ENCODE measurements around the gene FSIP2. TPM values are rescaled to one million over a fixed set of nuclear protein-coding genes. Genes with fewer than 3 reads are reported as not detected.

Gene FSIP2
- total and polyA plus RNA-seq, 2 donors from 2014 or later, result 0.22 to 1.2 TPM

- no peak overlapping the region for H3K27ac ChIP-seq (ENCODE audit: low read depth in 2 of 2, low read length in 2 of 2)
- intact Hi-C loops (cut with DNase I), result no loop called here
- H3K27me3 ChIP-seq (ENCODE audit: control insufficient read depth, insufficient read depth, low read length), result no peaks in the 10 kb centered on the region
- no peak for DNase-seq
- H3K9me3 ChIP-seq (ENCODE audit: control insufficient read depth in 2 of 3, insufficient read depth in 1 of 3, low read length in 3 of 3), result no peaks in the 10 kb centered on the region
- H3K4me3 ChIP-seq (ENCODE audit: low read length in 3 of 3), result no peak overlapping the region
- no peak overlapping the region for H3K9ac ChIP-seq (ENCODE audit: low read length in 3 of 3)
- no peaks in the 10 kb centered on the region for H3K36me3 ChIP-seq (ENCODE audit: control insufficient read depth in 2 of 3, insufficient read depth in 3 of 3, low read length in 3 of 3)
- FAIRE-seq, result no peak
- H3K4me1 ChIP-seq (ENCODE audit: control insufficient read depth in 2 of 3, insufficient read depth in 2 of 3, low read depth in 1 of 3, low read length in 3 of 3), result no peaks in the 10 kb centered on the region
- no peak for TF ChIP-seq CTCF (IDR thresholded peaks at IDR 0.05; ENCODE audit: borderline replicate concordance, extremely low read depth, insufficient read depth)
Measured at GRCh38 chr2:185785851-185786473, 47.4 kb downstream of the FSIP2 start.

- FAIRE-seq (no peak), DNase-seq (no peak)
- no peaks in the 10 kb centered on the region for H3K27me3 ChIP-seq (ENCODE audit: control insufficient read depth, insufficient read depth, low read length)
- no peak overlapping the region for H3K4me3 ChIP-seq (ENCODE audit: low read length in 3 of 3)
- intact Hi-C loops (cut with DNase I), result no loop called here
- H3K36me3 ChIP-seq (ENCODE audit: control insufficient read depth in 2 of 3, insufficient read depth in 3 of 3, low read length in 3 of 3), result no peaks in the 10 kb centered on the region
- no peaks in the 10 kb centered on the region for H3K4me1 ChIP-seq (ENCODE audit: control insufficient read depth in 2 of 3, insufficient read depth in 2 of 3, low read depth in 1 of 3, low read length in 3 of 3)
- no peak overlapping the region for H3K9ac ChIP-seq (ENCODE audit: low read length in 3 of 3)
- no peak for TF ChIP-seq CTCF (IDR thresholded peaks at IDR 0.05; ENCODE audit: borderline replicate concordance, extremely low read depth, insufficient read depth)
- no peaks in the 10 kb centered on the region for H3K9me3 ChIP-seq (ENCODE audit: control insufficient read depth in 2 of 3, insufficient read depth in 1 of 3, low read length in 3 of 3)
- no peak overlapping the region for H3K27ac ChIP-seq (ENCODE audit: low read depth in 2 of 2, low read length in 2 of 2)
Measured at GRCh38 chr2:185787227-185788145, 48.9 kb downstream of the FSIP2 start.

DNA sequence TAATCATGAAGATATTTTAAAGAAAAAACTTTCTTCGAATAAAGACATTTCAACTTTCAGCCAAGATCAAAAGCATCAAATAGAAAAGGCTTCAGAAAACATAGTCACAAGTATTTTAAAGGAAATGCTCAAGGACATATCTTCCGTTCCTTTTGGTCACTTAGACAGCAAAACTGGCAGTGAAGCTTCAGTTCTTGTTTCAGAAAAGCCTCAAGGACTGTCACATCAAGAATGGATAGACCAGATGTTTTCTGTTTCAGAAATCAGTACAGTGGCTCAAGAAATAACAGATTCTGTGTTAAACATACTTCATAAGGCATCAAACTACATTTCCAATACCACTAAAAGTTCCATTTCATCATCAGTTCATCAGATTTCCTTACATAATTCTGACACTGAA, 51.8 kb downstream of the FSIP2 start:
- DNase-seq, result no peak
- Histone ChIP-seq H3K27ac (ENCODE audit: low read depth in 2 of 2, low read length in 2 of 2) (no peak overlapping the region), H3K27me3 (ENCODE audit: control insufficient read depth, insufficient read depth, low read length) (no peaks in the 10 kb centered on the region), H3K9me3 (ENCODE audit: control insufficient read depth in 2 of 3, insufficient read depth in 1 of 3, low read length in 3 of 3) (no peaks in the 10 kb centered on the region), H3K36me3 (ENCODE audit: control insufficient read depth in 2 of 3, insufficient read depth in 3 of 3, low read length in 3 of 3) (no peaks in the 10 kb centered on the region), H3K9ac (ENCODE audit: low read length in 3 of 3) (no peak overlapping the region), H3K4me3 (ENCODE audit: low read length in 3 of 3) (no peak overlapping the region), H3K4me1 (ENCODE audit: control insufficient read depth in 2 of 3, insufficient read depth in 2 of 3, low read depth in 1 of 3, low read length in 3 of 3) (no peaks in the 10 kb centered on the region)
- TF ChIP-seq CTCF (IDR thresholded peaks at IDR 0.05; ENCODE audit: borderline replicate concordance, extremely low read depth, insufficient read depth), result no peak
- intact Hi-C loops (cut with DNase I), result no loop called here
- no peak for FAIRE-seq

All from kidney (tissue), 14 donors.